Smooth muscle cell (in vitro differentiated cells): ENCODE measurements around the gene MYO18A. TPM values are rescaled to one million over a fixed set of nuclear protein-coding genes. Genes with fewer than 3 reads are reported as not detected.

ENCODE experiments used
- DNase-seq: peaks from one replicate; lab custom pipeline; 2025; ENCODE audit not compliant: unreplicated experiment; lab: John Stamatoyannopoulos, UW
- H2AFZ ChIP-seq: fragments of 200-600 bp; sonication (generic); 2 replicates; pipeline ENCODE4 v1.6.0; 2016; ENCODE audit warnings: antibody characterized with exemption, low read depth, mild to moderate bottlenecking
- H3F3A ChIP-seq: fragments of 200-600 bp; sonication (generic); 2 replicates; pipeline ENCODE4 v1.6.0; 2017; ENCODE audit warnings: antibody characterized with exemption, low read depth
- H3K27ac ChIP-seq: fragments of 200-600 bp; sonication (generic); 2 replicates; pipeline ENCODE4 v1.5.1; 2016; ENCODE audit warnings: low read depth, mild to moderate bottlenecking
- H3K27me3 ChIP-seq: fragments of 200-600 bp; sonication (generic); 2 replicates; pipeline ENCODE4 v1.6.1; 2016; ENCODE audit warnings: low read depth, mild to moderate bottlenecking
- H3K36me3 ChIP-seq: fragments of 200-600 bp; sonication (generic); 2 replicates; pipeline ENCODE4 v1.5.1; 2016; ENCODE audit warnings: low read depth
- H3K4me1 ChIP-seq: fragments of 200-600 bp; sonication (generic); 2 replicates; pipeline ENCODE4 v1.5.1; 2016; ENCODE audit warnings: low read depth
- H3K4me2 ChIP-seq: fragments of 200-600 bp; sonication (generic); 2 replicates; pipeline ENCODE4 v1.6.0; 2016; ENCODE audit warnings: mild to moderate bottlenecking
- H3K4me3 ChIP-seq: fragments of 200-600 bp; sonication (generic); 2 replicates; pipeline ENCODE4 v1.5.1; 2016; ENCODE audit warnings: mild to moderate bottlenecking
- H3K79me2 ChIP-seq: fragments of 200-600 bp; sonication (generic); 2 replicates; pipeline ENCODE4 v1.6.0; 2016; ENCODE audit warnings: low read depth, mild to moderate bottlenecking
- H3K9ac ChIP-seq: fragments of 200-600 bp; sonication (generic); 2 replicates; pipeline ENCODE4 v1.6.0; 2016; ENCODE audit warnings: low read depth
- H3K9me3 ChIP-seq: fragments of 200-600 bp; sonication (generic); replicated peaks from 2 replicates; pipeline ENCODE4 v1.5.1; 2016; ENCODE audit warnings: low read depth
- H4K20me1 ChIP-seq: fragments of 200-600 bp; sonication (generic); 2 replicates; pipeline ENCODE4 v1.6.0; 2016; ENCODE audit warnings: low read depth
- WGBS: methylation state at CpG from one replicate; pipeline ENCODE4 v1.1.7; 2016; ENCODE audit warnings: low lambda C conversion rate; 5-methylcytosine and 5-hydroxymethylcytosine counted together
- polyA plus RNA-seq: library from polyadenylated mRNA; unstranded; fragments of >200 nt; fragmentation: Nextera tagmentation; extraction: Ambion mirVana; gene quantifications from 2 replicates; pipeline ENCODE4 v1.2.1, GENCODE V29; 2016
- total RNA-seq: library from RNA; depleted of rRNA; stranded (reverse); fragments of >200 nt; gene quantifications from 2 replicates; pipeline ENCODE4 v1.2.3, GENCODE V29; 2014
- TF ChIP-seq, protein P1 (sequence below): fragments of 200-600 bp; sonication (generic); IDR thresholded peaks from 2 replicates; pipeline ENCODE4 v1.5.1; 2017; ENCODE audit warnings: borderline replicate concordance, mild to moderate bottlenecking, antibody characterized with exemption; ENCODE audit not compliant: insufficient read depth, poor library complexity, severe bottlenecking

Gene MYO18A
- total and polyA plus RNA-seq, 2 experiments from 2014 or later = 18.0 to 22.1 TPM

DNA sequence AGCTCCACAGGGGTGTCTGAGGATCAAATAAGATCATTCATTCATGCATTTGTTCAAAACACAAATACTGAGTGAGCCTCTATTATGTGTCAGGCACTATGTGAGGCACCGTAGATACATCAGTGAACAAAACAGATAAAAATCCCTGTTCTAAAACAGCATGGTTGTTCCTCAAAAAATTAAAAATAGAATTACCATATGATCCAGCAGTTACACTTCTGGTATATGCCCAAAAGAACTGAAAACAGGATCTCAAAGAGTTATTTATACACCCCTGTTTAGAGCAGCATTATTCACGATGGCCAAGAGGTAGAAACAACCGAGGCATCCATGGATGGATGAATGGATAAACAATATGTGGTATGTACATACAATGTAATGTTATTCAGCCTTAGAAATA lies 121.8 kb downstream of the MYO18A start:
- DNase-seq = no peak
- no peak overlapping the region for H3K4me3 ChIP-seq
- no peak overlapping the region for H3K9ac ChIP-seq
- H3K9me3 ChIP-seq = no peaks in the 10 kb centered on the region
- H3K27me3 ChIP-seq = peaks cover 5% of the 10 kb centered on the region
- TF ChIP-seq, protein P1, sequence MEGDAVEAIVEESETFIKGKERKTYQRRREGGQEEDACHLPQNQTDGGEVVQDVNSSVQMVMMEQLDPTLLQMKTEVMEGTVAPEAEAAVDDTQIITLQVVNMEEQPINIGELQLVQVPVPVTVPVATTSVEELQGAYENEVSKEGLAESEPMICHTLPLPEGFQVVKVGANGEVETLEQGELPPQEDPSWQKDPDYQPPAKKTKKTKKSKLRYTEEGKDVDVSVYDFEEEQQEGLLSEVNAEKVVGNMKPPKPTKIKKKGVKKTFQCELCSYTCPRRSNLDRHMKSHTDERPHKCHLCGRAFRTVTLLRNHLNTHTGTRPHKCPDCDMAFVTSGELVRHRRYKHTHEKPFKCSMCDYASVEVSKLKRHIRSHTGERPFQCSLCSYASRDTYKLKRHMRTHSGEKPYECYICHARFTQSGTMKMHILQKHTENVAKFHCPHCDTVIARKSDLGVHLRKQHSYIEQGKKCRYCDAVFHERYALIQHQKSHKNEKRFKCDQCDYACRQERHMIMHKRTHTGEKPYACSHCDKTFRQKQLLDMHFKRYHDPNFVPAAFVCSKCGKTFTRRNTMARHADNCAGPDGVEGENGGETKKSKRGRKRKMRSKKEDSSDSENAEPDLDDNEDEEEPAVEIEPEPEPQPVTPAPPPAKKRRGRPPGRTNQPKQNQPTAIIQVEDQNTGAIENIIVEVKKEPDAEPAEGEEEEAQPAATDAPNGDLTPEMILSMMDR = no peak
- no peak overlapping the region for H3K27ac ChIP-seq
- H3K4me2 ChIP-seq = no peak overlapping the region
- WGBS = 100% methylated on average over 3 of the region's 3 CpGs
- no peaks in the 10 kb centered on the region for H3F3A ChIP-seq
- no peak overlapping the region for H2AFZ ChIP-seq
- H4K20me1 ChIP-seq = no peaks in the 10 kb centered on the region
- peaks cover 17% of the 10 kb centered on the region for H3K4me1 ChIP-seq
- H3K36me3 ChIP-seq = no peaks in the 10 kb centered on the region
- H3K79me2 ChIP-seq = no peaks in the 10 kb centered on the region

DNA sequence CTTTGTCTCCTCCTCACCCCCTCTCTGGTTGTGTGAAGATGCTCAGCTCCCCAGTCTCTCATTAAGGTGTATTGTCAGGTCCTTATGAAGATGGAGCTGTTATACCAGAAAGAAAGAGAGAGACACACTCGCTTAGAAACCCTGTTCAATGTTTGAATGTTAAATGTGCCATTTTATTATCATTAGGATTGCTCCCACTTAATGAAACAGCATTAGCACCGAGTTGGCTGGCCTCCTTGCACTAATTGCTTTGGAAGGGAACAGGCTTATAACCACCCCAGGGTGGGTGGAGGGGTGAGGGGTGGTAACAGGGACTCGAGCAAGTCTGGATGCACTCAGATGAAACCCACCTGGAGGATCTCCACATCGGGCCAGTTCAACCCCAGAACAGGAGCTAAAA lies 122.8 kb downstream of the MYO18A start:
- no peak overlapping the region for H3K4me2 ChIP-seq
- no peak overlapping the region for H3K9ac ChIP-seq
- DNase-seq = no peak
- TF ChIP-seq, protein P1 = no peak
- H3K36me3 ChIP-seq = no peaks in the 10 kb centered on the region
- WGBS = 89% methylated on average over 4 of the region's 4 CpGs
- H3K9me3 ChIP-seq = no peaks in the 10 kb centered on the region
- no peak overlapping the region for H3K27ac ChIP-seq
- no peak overlapping the region for H3K4me3 ChIP-seq
- H2AFZ ChIP-seq = no peak overlapping the region
- H4K20me1 ChIP-seq = no peaks in the 10 kb centered on the region
- peaks cover 17% of the 10 kb centered on the region for H3K4me1 ChIP-seq
- peaks cover 5% of the 10 kb centered on the region for H3K27me3 ChIP-seq
- H3K79me2 ChIP-seq = no peaks in the 10 kb centered on the region
- no peaks in the 10 kb centered on the region for H3F3A ChIP-seq

DNA sequence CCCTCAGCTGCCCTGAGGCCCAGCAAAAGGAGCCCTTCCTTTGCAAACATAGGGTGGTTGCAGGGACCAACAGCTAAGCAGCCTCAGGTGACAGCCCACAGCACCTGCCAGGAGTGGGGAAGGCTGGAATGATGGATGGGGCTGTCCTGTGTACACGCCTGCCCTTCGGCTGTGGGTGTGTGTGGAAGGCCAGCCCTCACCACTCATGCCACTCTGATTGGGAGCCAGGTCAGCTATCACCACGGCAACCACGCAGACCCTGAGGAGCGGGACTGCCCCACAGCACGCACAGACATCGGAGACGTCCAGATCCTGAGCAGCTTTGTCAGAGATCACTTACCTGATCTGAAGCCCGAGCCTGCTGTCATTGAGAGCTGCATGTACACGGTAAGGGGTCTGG lies 125.4 kb downstream of the MYO18A start:
- no peaks in the 10 kb centered on the region for H3K36me3 ChIP-seq
- 86% methylated on average over 10 of the region's 10 CpGs for WGBS
- peaks cover 5% of the 10 kb centered on the region for H3K27me3 ChIP-seq
- no peak overlapping the region for H3K27ac ChIP-seq
- H3K79me2 ChIP-seq = no peaks in the 10 kb centered on the region
- no peaks in the 10 kb centered on the region for H3K4me1 ChIP-seq
- DNase-seq = no peak
- TF ChIP-seq, protein P1 = no peak
- no peaks in the 10 kb centered on the region for H3K9me3 ChIP-seq
- H3K9ac ChIP-seq = no peak overlapping the region
- H3K4me2 ChIP-seq = no peak overlapping the region
- no peak overlapping the region for H3K4me3 ChIP-seq
- H4K20me1 ChIP-seq = no peaks in the 10 kb centered on the region
- H3F3A ChIP-seq = no peaks in the 10 kb centered on the region
- no peak overlapping the region for H2AFZ ChIP-seq

DNA sequence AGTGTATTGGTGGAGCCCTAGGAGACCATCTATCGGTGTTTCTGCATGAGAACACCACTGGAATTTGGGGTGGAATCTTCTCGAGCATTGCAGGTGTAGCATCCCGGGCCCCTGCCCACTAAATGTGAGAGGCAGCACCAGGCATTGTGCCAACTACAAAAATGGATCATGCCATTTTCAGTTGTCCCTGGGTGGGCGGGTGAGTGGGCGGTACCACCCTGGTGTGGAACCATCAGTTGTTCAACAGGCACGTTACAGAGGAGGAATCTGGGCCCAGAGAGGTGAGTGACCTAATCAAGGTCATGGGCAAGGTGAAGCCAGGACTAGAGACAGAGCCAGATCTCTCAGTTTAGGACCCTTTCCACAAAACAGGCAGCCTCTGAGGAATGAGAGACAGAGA lies 128.5 kb downstream of the MYO18A start:
- Histone ChIP-seq H3F3A (no peaks in the 10 kb centered on the region), H2AFZ (no peak overlapping the region), H3K4me3 (no peak overlapping the region), H3K9ac (no peak overlapping the region), H3K4me1 (peaks cover 14% of the 10 kb centered on the region), H3K27me3 (peaks cover 4% of the 10 kb centered on the region), H3K4me2 (no peak overlapping the region), H3K36me3 (no peaks in the 10 kb centered on the region), H3K79me2 (no peaks in the 10 kb centered on the region), H3K9me3 (no peaks in the 10 kb centered on the region), H3K27ac (no peak overlapping the region), H4K20me1 (no peaks in the 10 kb centered on the region)
- DNase-seq = no peak
- TF ChIP-seq, protein P1 = no peak
- 96% methylated on average over 6 of the region's 6 CpGs for WGBS
